Measurements from ENCODE around the gene MAGEA6.

Gene MAGEA6

DNA sequence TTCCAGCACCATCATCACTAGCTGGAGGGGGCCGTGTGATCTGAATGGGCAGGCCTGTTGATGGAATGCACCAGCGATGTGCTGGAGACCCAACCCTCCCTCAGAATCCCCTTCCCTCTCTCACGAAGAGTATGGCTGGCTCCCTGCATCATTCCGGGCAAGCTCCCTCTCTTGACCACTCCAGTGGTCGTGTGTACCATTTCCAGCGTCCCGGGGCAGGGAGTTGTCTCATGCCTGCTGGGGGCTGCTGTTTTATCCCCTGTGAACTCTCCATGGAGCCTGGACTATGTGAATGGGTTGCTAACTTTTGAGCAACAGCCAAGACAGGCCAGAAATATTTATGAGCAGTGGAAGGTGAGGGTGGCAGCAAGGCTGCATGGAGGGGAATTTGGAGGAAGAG, 44.1 kb downstream of the MAGEA6 start:
- H3K27ac ChIP-seq (ENCODE audit: low read depth, low read length) = no peak overlapping the region
- no peaks in the 10 kb centered on the region for H3K9me3 ChIP-seq (ENCODE audit: low read length)
- H3K27me3 ChIP-seq (ENCODE audit: control insufficient read depth in 1 of 2, insufficient read depth in 2 of 2, low read length in 2 of 2) = no peaks in the 10 kb centered on the region
- no peak overlapping the region for H3K9ac ChIP-seq (ENCODE audit: low read length)
- no peak overlapping the region for H3K4me3 ChIP-seq (ENCODE audit: low read depth in 1 of 2, low read length in 2 of 2)
- no peaks in the 10 kb centered on the region for H3K36me3 ChIP-seq (ENCODE audit: insufficient read depth, low read length)
- no peaks in the 10 kb centered on the region for H3K4me1 ChIP-seq (ENCODE audit: insufficient read depth, low read length)
